Endothelial cell (in vitro differentiated cells): ENCODE data around the gene HAPLN3. TPM values are rescaled to one million over a fixed set of nuclear protein-coding genes. Genes with fewer than 3 reads are reported as not detected.

ENCODE experiments used
- DNase-seq: peaks from one replicate; pipeline ENCODE4 v3.0.0; 2021; ENCODE audit warnings: low spot score
- H3K27ac Mint-ChIP-seq: one replicate; pipeline ENCODE4 v1.8.0; 2021; ENCODE audit warnings: mixed read lengths, inconsistent platforms; ENCODE audit not compliant: unreplicated experiment
- H3K27me3 Mint-ChIP-seq: one replicate; pipeline ENCODE4 v1.8.0; 2021; ENCODE audit warnings: mild to moderate bottlenecking, moderate library complexity, mixed read lengths, inconsistent platforms; ENCODE audit not compliant: unreplicated experiment
- H3K36me3 Mint-ChIP-seq: one replicate; pipeline ENCODE4 v1.8.0; 2021; ENCODE audit warnings: mild to moderate bottlenecking, low read depth, mixed read lengths, inconsistent platforms; ENCODE audit not compliant: unreplicated experiment
- H3K4me1 Mint-ChIP-seq: one replicate; pipeline ENCODE4 v1.8.0; 2021; ENCODE audit warnings: mild to moderate bottlenecking, mixed read lengths, inconsistent platforms; ENCODE audit not compliant: unreplicated experiment
- H3K4me3 Mint-ChIP-seq: one replicate; pipeline ENCODE4 v1.8.0; 2021; ENCODE audit warnings: mild to moderate bottlenecking, mixed read lengths, inconsistent platforms; ENCODE audit not compliant: unreplicated experiment
- H3K9me3 Mint-ChIP-seq: one replicate; pipeline ENCODE4 v1.8.0; 2021; ENCODE audit warnings: mixed read lengths, inconsistent platforms; ENCODE audit not compliant: unreplicated experiment
- CTCF ChIP-seq: fragments of 200-600 bp; sonication (generic); IDR thresholded peaks from one replicate; pipeline ENCODE4 v1.5.0; 2021; ENCODE audit warnings: antibody characterized with exemption; ENCODE audit not compliant: unreplicated experiment
- total RNA-seq: library from RNA; stranded (reverse); fragmentation: NEBNext Ultra II Directional; extraction: Animal tissue kit (Norgen Biotek cat#: 25700); gene quantifications from one replicate; pipeline ENCODE4 v1.2.1, GENCODE V29; 2021; ENCODE audit not compliant: unreplicated experiment

Gene HAPLN3
- total RNA-seq, 1 donor from 2014 or later = 137 TPM

GRCh38 chr15:88872106-88872505 lies 23.2 kb downstream of the HAPLN3 start:
- no peaks in the 10 kb centered on the region for H3K9me3 Mint-ChIP-seq
- DNase-seq = no peak
- H3K27me3 Mint-ChIP-seq = peaks cover 15% of the 10 kb centered on the region
- H3K4me3 Mint-ChIP-seq = no peak overlapping the region
- H3K4me1 Mint-ChIP-seq = no peaks in the 10 kb centered on the region
- TF ChIP-seq CTCF = no peak
- no peak overlapping the region for H3K27ac Mint-ChIP-seq
- peaks cover 32% of the 10 kb centered on the region for H3K36me3 Mint-ChIP-seq

- no peak overlapping the region for H3K4me3 Mint-ChIP-seq
- H3K4me1 Mint-ChIP-seq = no peaks in the 10 kb centered on the region
- H3K9me3 Mint-ChIP-seq = no peaks in the 10 kb centered on the region
- no peak overlapping the region for H3K27ac Mint-ChIP-seq
- peaks cover 16% of the 10 kb centered on the region for H3K27me3 Mint-ChIP-seq
- no peak for DNase-seq
- TF ChIP-seq CTCF = no peak
- peaks cover 25% of the 10 kb centered on the region for H3K36me3 Mint-ChIP-seq
These were observed 24.0 kb downstream of the HAPLN3 start for GRCh38 chr15:88871313-88871712.

- Mint-ChIP-seq H3K27ac (no peak overlapping the region), H3K27me3 (peaks cover 7% of the 10 kb centered on the region), H3K4me1 (no peaks in the 10 kb centered on the region), H3K36me3 (peaks cover 5% of the 10 kb centered on the region), H3K9me3 (no peaks in the 10 kb centered on the region), H3K4me3 (no peak overlapping the region)
- TF ChIP-seq CTCF = no peak
- no peak for DNase-seq
These were observed 29.0 kb downstream of the HAPLN3 start for GRCh38 chr15:88866295-88866881.

GRCh38 chr15:88865498-88866099 lies 29.7 kb downstream of the HAPLN3 start:
- H3K27ac Mint-ChIP-seq = no peak overlapping the region
- peaks cover 5% of the 10 kb centered on the region for H3K36me3 Mint-ChIP-seq
- no peak overlapping the region for H3K4me3 Mint-ChIP-seq
- no peaks in the 10 kb centered on the region for H3K4me1 Mint-ChIP-seq
- DNase-seq = no peak
- no peaks in the 10 kb centered on the region for H3K9me3 Mint-ChIP-seq
- TF ChIP-seq CTCF = no peak
- H3K27me3 Mint-ChIP-seq = peaks cover 5% of the 10 kb centered on the region

- no peak for TF ChIP-seq CTCF
- H3K9me3 Mint-ChIP-seq = no peaks in the 10 kb centered on the region
- no peak overlapping the region for H3K27ac Mint-ChIP-seq
- peaks cover 1% of the 10 kb centered on the region for H3K27me3 Mint-ChIP-seq
- peaks cover 5% of the 10 kb centered on the region for H3K36me3 Mint-ChIP-seq
- H3K4me3 Mint-ChIP-seq = no peak overlapping the region
- no peak for DNase-seq
- no peaks in the 10 kb centered on the region for H3K4me1 Mint-ChIP-seq
These were observed 30.4 kb downstream of the HAPLN3 start for GRCh38 chr15:88864861-88865497.
